NAMALWA (cell line): ENCODE data around the gene SPATA1.

ENCODE experiments used
- DNase-seq: peaks from one replicate; pipeline ENCODE4 v3.0.0-alpha.2; 2015; ENCODE audit warnings: low spot score

The SPATA1 gene

GRCh38 chr1:84509029-84509428, 2.8 kb downstream of the SPATA1 start:
- DNase-seq = no peak

- no peak for DNase-seq
Observed at GRCh38 chr1:84510165-84510564, 4.0 kb downstream of the SPATA1 start.

DNA sequence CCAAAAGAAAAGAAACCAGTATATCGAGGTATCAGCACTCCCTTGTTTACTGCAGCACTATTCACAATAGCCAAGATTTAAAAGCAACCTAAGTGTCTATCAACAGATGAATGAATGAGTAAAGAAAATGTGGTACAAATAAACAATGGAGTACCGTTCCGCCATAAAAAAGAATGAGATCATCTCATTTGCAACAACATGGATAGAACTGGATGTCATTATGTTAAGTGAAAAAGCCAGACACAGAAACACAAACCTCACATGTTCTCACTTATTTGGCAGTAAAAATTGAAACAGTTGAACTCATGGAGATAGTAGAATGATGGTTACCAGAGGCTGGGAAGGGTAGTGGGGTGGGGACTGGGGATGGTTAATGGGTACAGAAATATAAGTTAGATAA, 4.5 kb downstream of the SPATA1 start:
- DNase-seq = no peak

GRCh38 chr1:84524590-84524989, 18.4 kb downstream of the SPATA1 start:
- DNase-seq = no peak

DNA sequence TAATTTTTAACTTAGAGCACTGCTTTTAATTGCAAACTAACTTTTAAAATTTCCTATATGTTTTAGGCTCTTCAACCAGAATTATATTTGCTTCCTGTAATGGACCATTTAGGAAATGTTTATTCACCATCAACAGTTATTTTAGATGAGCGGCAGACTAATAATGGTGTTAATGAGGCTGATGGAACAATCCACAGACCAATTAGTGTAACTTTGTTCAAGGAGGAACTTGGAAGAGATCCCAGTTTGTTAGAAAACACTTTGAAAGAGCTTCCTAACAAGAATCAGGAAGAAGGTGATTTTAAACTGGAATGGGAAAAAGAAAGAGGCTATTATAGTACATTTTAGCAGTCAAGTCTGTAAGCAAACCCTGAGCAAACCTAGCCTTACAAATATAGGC, 19.6 kb downstream of the SPATA1 start:
- DNase-seq = no peak

DNA sequence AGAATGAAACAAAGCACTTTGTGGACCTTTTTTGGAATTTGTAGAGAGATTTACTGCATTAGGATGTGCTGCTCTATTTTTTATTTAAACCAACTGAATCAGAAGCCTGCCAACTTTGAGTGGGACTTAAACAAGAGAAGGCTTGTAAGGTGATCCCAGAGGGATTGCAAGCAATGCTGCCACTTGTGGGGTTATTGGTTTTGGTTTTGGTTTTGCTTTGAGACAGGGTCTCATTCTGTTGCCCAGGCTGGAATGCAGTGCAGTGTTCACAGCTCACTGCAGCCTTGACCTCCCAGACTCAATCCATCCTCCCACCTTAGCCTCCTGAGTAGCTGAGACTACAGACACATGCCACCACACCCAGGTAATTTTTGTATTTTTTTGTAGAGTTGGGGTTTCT, 32.4 kb downstream of the SPATA1 start:
- DNase-seq = no peak

- no peak for DNase-seq
Observed at GRCh38 chr1:84539972-84540371, 33.8 kb downstream of the SPATA1 start.

GRCh38 chr1:84540759-84541158, 34.6 kb downstream of the SPATA1 start:
- no peak for DNase-seq

DNA sequence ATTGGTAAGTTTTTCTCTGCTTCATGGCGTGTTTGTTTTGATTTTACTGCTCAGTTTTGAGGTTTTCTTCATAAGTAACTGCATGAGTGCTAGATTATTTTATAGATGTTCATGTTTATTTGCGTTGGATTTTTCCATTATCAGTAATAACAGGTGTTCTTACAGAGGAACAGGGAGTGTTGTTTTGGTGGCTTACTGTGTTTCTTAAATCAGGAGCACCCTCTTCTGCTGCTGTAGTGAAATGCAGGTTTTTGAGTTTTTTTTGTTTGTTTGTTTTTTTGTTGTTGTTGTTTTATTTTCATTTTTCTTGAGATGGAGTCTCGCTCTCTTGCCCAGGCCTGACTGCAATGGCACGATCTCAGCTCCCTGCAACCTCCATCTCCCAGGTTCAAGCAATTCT, 35.5 kb downstream of the SPATA1 start:
- peak; percentile 25 for DNase-seq

DNA sequence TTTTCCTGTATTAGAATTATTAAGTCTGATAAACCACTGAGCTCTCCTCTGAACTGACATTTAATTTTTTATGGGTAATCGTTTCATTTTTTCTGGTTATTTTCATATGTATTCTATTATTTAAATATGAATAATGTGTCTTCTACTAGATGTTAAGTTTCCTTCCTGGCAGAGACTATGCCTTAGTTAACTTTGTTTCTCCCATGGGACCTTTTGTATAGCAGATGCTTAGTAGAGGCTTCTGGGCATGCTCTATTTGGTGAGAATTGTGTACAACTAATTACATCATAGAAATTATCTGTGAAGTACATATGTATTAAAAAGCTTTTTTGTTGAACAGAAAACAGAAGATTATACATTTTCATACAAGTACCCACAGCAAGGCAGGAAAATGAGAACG, 44.6 kb downstream of the SPATA1 start:
- peak; percentile 10 for DNase-seq

DNA sequence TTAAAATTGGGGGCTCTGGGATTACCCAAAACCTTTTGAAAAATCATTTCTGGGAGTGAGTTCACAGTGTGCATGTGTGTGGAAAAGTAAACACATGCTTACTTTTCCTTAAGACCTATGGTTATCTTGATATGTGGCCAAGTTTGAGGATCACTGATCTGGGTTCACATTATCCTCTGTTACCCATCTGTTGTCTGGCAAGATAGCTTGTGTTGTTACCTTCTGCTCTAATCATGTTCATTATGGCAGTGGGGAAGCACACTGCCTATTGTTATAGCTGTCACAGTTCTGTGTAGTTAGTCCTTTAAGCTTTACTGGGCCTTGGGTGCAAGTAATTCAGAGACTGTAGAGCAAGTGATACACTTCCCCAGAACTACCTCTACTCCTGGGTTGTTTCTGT, 63.0 kb downstream of the SPATA1 start:
- no peak for DNase-seq

- DNase-seq = no peak
Observed at GRCh38 chr1:84570436-84571149, 64.4 kb downstream of the SPATA1 start.

GRCh38 chr1:84571150-84571535, 65.0 kb downstream of the SPATA1 start:
- DNase-seq = no peak

- no peak for DNase-seq
Observed at GRCh38 chr1:84573481-84573966, 67.3 kb downstream of the SPATA1 start.

GRCh38 chr1:84573967-84574842, 68.0 kb downstream of the SPATA1 start, which contains the start of gene CTBS:
Gene CTBS (minus strand): TSS chr1:84574440. CDS start chr1:84574415, 25 bp downstream.
- DNase-seq = peak; percentile 92

DNA sequence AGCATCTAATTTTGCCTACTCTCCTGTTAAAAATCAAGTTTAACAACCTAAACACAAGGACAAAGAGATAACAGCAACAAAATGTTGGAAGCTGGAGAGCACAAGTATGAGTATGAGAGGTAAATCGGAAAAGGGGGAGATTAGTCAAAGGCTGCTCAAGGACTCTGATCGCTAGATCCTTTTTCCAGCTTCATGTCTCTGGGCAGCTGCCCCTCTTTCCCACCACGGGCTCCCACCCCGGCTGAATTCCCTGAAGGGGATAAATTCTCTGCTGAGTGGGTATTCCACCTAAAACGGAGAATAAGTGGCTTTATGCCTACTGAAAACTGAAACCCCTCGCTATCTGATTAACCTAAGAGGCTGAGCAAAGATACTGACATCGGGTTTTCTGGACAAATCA, 68.8 kb downstream of the SPATA1 start:
- DNase-seq = no peak

DNA sequence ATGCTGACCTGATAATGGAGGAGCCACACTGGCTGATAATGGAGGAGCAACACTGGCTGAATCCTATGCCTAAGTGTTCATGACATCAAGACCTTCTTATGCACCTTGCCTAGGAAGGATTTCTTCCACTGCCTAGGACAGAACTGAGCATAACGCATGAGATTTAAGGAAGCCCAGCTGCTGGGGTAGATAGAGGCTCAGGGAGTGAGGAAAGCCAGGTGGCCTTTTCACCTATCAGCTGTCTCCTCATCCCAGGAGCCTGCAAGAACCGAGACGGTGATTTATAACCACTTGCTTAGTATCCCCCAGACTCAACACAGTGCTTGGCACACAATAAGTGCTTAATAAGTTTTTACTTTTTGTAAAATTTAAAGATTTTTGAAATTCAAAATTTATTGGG, 75.5 kb downstream of the SPATA1 start:
- DNase-seq = no peak

DNA sequence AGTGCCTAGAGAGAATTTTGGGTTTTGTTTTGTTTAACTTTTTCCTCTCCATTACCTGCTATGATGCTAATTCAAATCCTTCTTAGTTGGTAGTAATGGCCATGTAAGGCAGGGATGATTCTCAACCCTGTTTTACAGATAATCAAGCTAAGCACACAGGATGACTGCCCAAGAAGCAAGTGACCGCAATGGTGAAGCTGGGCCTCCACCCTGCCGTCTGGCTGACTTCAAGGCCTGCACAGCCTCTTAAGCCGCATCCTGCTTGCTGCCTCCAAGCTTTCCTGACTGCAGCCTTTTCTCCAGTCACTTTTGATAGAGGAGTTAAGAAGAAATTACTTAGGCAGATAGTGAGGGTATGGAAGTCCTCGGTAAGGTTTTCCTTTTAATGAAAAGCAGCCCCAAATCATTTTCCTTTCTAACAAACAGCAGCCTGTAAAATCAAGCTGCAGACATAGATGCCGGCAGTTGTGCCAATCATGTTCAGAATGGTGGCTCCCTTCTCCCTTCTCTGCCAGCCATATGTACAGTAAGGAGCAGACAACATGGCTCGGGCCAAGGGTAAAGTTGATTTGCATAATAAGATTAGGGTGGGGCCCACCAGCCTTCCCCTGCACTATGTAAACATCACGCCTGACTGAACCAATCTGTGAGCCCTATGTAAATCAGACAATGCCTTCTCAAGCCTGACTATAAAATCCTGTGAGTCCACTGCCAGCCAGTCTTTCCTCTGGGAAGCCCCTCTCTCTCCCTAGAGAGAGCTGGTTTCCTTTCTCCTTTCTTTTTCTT, 76.8 kb downstream of the SPATA1 start:
- DNase-seq = peak; percentile 41

DNA sequence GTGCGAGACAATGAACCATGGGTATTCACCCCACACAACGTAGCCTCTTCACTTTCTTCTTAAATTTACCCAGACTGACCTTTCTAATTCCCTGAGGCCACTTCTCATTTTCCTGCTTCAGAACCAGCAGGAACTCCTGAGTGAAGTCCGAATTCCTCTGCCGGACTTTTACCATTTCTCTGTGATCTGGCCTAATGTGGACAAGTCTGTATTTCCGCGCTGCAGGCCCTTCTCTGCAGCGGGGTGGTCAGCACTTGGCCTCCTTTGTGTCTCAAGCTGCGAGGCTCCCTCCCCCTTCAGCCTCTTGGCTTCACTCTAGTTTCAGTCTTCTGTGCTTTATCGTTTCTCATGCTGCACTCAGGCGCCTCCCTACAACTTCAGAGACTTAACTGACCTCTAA, 77.5 kb downstream of the SPATA1 start:
- DNase-seq = no peak

DNA sequence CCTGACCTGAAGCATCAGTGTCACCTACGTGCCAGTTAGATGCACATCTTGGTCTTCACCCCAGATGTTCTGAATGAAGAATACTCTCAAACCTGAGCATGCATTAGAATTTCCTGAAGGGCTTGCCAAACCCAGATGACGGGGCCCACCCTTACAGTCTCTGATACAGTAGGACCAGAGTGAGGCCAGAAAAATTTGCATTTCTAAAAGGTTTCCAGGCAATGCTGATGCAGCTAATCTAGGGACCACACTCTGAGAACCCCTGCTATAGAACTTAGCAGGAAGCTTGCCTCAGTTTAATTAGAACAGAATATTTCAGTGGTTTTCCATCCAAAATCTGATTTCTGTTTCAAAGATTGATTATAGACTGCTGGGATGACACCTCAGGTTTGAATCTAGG, 77.9 kb downstream of the SPATA1 start:
- DNase-seq = no peak

GRCh38 chr1:84585803-84586202, 79.6 kb downstream of the SPATA1 start:
- no peak for DNase-seq

- DNase-seq = no peak
Observed at GRCh38 chr1:84587099-84587498, 80.9 kb downstream of the SPATA1 start.
